GM19193 (cell line): ENCODE measurements around the gene NECAB3.

Experiments used
- POLR2A ChIP-seq: IDR thresholded peaks from 4 replicates; pipeline ENCODE4 v1.6.1; 2011; ENCODE audit not compliant: insufficient read depth, insufficient read length; ENCODE audit errors: extremely low read depth

NECAB3 gene

DNA sequence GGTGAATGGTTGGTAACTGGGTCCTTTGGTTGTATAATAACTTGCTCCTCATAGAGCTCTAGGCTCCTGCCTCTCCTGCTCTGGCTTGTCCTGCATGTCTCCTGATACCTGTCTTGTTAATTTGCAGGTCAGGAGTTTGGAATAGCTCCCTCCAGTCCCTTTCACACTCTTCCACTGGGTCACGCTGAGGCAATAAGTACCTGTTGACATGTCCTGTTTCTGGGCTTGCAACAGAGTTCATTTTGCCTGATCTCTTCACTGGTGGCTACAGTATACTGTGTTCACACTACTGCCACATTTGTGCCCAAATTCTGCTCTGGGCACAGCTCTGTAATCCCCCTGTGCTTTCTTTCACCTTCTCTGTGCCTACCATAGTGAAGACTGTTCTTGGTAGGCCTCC is 37.5 kb downstream of the NECAB3 start:
- TF ChIP-seq POLR2A = no peak

DNA sequence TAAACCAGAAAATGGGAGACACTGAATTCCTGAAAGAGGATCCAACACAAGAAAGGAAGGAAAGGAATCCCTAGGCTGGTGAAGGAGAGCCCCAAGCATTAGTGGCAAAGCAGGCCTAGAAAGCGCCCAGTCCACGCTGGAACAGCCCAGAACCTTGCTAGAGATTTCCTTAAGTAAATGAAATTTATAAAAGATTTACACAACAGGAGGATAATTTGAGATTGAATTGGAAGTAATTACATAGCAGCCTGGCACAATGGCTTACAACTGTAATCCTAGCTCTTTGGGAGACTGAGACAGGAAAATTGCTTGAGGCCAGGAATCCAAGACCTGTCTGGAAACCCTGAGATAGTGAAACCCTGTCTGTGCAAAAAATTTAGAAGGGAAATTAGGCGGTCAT is 38.9 kb downstream of the NECAB3 start:
- TF ChIP-seq POLR2A = no peak

DNA sequence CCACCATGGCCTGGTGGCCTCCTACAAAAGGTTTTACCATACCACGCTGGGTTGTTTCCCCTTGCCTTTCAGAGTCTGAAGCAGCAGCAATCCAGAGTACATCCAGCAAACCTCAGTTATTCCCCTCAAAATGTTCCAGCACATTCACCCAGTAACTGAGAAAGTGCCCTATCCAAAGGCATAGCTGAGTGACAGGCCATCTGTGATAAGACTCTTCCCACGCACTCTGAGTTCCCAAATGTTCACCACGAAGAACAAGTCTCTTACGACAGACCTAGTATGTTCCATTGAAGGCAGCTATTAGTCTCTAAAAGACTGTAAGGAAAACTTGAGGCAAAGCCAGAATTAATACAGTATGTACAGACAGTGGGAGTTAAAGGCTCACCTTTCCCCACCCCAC is 43.7 kb downstream of the NECAB3 start:
- TF ChIP-seq POLR2A = no peak

- no peak for TF ChIP-seq POLR2A
Measured at GRCh38 chr20:33629979-33630378, 44.2 kb downstream of the NECAB3 start.

DNA sequence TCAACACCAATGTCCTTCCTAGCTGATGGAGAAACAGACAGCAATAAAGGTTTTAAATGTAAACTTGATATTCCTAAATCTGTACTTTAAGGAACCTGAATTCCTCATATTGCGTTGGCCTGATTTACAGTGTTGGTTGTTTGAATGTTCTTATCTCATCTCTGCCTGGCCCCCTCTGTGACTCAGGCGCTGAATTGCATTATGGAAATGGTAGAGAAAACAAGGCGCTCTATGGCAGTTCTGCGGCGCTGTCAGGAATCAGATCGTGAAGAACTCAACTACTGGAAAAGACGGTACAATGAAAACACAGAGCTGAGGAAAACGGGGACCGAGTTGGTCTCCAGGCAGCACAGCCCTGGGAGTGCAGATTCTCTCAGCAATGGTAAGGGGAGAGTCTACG is 44.7 kb downstream of the NECAB3 start:
- TF ChIP-seq POLR2A = no peak

GRCh38 chr20:33627577-33628216 is 46.5 kb downstream of the NECAB3 start:
- TF ChIP-seq POLR2A = no peak

DNA sequence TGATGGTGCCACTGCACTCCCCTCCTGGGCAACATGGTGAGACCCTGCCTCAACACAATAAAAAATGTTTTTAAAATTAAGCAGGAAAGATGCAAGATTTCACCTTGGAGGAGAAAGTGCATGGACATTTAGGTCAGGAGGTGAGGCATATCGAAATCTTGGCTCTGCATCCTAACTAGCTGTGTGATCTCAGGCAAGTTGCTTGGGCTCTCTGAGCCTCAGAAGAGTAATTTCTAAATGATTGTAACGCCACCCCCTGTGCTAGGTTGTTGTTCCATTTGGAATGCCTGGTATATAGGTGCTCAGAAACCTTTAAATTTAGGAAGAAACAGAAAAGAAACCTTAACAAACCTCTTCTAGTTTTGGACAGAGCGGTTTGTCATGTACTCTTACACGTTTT is 48.0 kb downstream of the NECAB3 start:
- no peak for TF ChIP-seq POLR2A

DNA sequence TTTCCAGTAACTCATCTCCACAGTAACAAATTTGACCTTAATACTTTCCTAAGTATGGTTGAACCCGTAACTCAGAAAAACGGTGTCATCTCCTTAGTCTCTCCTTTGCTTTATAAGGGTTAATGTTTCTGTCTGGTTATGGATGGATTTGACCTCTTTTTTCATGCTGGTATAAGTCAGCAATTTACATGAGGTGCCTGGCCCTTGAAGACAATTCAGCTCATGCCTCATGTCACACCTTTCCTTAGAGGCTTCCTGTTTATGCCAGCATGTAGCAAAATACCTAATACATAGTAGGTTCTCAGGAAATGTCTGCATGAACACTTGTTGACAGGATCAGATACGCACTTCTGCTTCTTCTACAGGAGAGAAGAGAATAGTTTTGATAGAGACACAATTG is 49.8 kb downstream of the NECAB3 start:
- TF ChIP-seq POLR2A = no peak

- TF ChIP-seq POLR2A = no peak
Measured at GRCh38 chr20:33622705-33623365, 51.4 kb downstream of the NECAB3 start.

DNA sequence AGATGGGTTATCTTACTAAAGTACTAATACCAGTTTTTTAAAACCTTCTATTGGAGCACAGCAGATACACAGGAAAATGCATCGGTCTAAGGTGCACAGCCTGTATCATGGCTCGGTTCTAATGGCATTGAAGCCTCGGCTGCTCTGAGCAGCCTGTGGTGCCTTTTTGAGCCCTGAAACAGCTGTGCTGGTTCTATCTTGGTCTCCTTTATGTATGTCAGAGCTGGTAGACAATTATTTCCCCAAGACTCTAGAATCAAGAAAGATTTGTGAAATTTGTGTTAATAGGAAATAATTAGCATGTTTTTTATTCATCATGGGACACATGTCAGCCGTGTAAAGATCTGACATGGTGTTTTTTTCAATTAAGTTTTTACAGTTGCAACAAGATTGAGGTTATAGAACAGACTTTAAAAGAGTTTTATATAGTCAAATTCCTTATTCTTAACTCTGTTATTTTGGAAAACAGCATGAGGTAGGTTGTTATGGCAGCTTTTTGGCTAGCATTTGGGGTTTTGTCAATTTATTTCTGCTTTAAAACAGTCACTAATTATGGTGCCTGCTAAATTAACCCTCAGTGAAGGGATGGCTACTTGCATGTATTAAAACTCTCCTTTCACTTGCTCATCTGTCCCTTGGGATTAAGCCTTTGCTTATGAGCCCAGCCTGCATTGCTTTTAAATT is 52.4 kb downstream of the NECAB3 start:
- TF ChIP-seq POLR2A = no peak

DNA sequence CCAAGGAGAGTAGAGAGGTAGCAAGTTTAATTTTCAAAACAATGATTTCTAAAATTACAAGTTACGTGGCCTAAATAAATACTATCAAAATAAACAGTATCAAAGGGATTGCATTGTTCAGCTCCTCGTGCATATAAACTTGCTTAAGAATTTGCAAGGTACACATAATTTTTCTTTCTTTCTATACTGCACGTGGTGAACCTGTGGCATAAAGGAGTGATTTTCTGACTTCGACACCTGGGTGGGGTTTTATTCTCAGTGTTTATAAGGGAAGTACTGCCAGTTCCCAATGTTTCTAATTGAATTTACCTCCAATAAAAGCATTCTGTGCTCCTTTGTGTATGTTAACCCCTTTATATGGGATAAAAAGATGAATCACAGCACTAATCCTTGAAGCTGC is 62.2 kb downstream of the NECAB3 start:
- no peak for TF ChIP-seq POLR2A

GRCh38 chr20:33611106-33611505 is 63.1 kb downstream of the NECAB3 start:
- TF ChIP-seq POLR2A = no peak

DNA sequence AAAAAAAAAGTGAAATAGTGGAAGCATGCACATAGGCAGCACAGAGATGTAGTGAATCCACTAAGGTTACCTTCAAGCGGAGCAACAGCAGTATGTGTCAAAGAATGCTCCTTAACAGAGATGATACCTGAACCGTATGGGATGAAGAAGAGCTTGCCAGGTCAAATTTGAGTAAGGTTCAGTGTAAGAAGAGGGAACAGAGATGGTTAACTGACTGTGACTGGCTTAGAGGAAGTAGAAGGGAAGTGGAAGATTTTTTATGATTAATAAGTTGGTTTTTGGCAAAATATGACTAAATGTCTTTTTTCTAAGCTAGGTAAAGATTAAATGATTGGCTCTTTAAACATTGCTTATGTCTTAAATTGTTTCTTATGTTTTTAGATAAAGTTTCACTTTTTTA is 64.7 kb downstream of the NECAB3 start:
- TF ChIP-seq POLR2A = no peak
